Measurements from ENCODE around the gene PPP4C.
"Not testable (repeated sequence)": the region's sequence is repeated elsewhere in the genome, so short reads cannot be mapped to it uniquely, and the experiment has no call there.

The PPP4C gene

GRCh38 chr16:30095166-30096078 lies 19.6 kb downstream of the PPP4C start:
- no peak for DNase-seq (ENCODE audit: extremely low read depth in 1 of 2, low read depth in 1 of 2)

DNA sequence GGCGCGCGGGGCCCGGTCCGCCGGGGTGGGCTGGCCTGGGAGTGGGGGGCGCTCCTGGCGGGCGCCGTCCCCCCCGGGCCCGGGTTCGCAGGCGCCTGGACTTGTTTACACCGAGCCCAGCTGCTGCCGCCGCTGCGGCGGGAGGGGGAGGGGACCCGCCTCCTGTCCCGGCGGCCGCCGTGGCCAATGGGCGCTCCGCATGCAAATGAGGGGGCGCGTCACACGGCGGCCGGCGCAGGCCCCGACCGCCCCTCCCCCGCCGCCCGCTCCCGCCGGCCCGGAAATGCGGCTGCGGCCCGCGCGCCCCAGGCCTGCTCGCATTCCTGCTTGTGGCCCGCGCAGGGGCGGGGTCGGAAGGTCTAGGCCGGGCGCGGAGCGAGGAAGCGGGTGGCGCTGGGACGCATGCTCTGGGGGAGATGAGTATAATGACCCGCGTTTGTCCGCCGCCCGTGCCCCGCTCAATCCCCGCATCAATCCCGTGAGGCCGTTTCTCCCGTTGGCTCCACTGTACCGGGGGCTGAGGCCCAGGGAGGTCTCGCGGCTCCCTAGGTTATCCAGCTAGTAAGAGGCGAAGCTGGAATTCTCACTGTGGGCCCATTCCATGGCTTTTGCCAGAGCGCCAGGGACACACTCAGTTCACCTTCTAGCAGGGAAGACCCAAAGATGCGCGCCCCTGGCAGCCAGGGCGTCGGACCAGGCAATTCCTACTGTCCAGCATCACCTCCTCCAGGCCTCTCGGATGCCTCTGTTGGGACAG lies 20.5 kb downstream of the PPP4C start, which contains the start of gene YPEL3:
TSS of gene YPEL3 (minus strand) at position 109 of the 757 bp plus-strand sequence. CDS start 731 bp downstream, outside the sequence.
- peak; percentile 54 to 79 for DNase-seq (ENCODE audit: extremely low read depth in 1 of 2, low read depth in 1 of 2)

DNA sequence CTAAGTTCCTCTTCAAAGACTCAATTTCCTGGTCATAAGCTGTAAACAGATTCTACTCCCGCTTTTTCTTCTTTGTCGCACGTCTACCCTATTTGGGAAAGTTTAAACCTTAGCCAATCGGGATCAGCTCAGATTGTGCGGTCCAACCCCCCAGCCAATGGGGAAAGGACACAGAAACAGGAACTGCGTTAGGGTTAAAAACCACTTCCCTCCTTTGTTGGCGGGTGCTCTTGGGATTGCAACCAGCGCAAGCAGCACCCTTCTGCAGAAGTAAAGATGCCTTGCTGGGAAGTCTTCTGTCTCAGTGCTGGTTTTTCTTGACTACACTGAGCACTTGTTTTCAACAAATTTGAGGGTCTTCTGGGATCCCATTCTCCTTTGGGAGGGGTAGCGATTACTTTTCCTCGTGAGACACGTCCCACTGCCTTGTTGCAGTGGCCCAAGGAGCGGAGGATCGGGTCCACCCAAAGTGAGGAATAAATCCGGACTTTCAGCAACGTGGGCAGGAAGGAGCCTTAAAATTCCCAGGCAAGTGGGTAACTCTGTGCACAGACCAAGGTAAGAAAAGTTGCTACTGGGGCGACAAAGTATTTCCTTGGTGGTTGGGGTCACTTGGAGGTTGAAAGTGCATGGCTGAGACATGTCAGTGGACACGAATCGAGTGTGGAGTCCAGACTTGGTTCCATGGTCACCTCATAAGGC lies 21.2 kb downstream of the PPP4C start:
- DNase-seq (ENCODE audit: extremely low read depth in 1 of 2, low read depth in 1 of 2): no peak

- DNase-seq (ENCODE audit: extremely low read depth in 1 of 2, low read depth in 1 of 2): no peak
Observed at GRCh38 chr16:30104090-30104489, 28.3 kb downstream of the PPP4C start.

GRCh38 chr16:30104492-30104891 lies 28.7 kb downstream of the PPP4C start:
- no peak for DNase-seq (ENCODE audit: extremely low read depth in 1 of 2, low read depth in 1 of 2)

GRCh38 chr16:30108059-30108850 lies 32.5 kb downstream of the PPP4C start:
- DNase-seq (ENCODE audit: extremely low read depth in 1 of 2, low read depth in 1 of 2): no peak

DNA sequence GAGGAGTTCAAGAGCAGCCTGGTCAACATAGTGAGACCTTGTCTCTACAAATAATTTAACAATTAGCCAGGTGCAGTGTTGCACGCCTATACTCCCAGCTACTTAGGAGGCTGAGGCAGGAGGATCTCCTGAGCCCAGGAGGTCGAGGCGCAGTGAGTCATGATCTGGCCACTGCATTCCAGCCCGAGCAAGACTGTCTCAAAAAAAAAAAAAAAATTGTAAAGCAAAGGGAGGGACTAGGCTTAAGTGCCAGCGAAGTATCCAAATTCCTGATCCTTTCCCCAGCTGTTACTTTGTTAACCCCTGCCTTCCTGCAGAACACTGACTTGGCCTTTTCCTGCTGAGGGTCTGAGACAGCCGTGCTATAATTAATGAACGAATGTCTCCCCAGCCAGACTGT lies 34.9 kb downstream of the PPP4C start:
- DNase-seq (ENCODE audit: extremely low read depth in 1 of 2, low read depth in 1 of 2): no peak

GRCh38 chr16:30112197-30113030 lies 36.6 kb downstream of the PPP4C start:
- peak in 1 of 2 donors; percentile 35 for DNase-seq (ENCODE audit: extremely low read depth in 1 of 2, low read depth in 1 of 2)

DNA sequence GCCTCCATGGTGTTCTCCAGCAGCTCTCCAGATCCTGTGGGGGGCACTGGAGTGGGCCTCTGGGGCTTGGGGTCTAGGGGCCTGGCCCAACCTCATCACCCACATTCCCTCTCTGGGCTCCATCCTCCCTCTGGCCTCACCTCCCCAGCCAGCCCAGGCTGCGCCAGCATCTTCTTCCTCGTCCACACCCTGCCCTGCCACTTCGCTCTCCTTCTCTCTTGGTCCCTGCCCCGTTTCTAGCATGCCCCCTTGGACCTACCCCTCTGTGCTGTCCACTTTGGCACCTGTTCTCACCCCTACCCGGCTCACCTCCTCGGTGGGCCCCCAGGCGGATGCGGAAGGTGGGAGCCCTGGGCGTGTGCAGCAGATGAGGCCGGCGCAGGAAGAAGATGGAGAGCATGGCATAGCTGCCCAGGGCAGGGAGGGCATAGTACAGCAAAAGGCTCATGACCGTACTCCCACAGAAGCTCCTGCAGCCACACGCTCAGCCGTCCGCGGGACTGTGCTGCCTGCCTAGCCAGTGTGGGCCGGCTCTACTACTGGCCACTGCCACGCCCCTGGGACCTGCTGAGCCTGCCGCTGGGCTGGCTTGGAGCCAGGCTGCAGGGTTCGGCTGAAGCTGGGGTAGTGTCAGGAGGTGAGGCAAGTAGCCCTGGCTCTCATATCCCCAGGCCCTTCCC lies 37.4 kb downstream of the PPP4C start, which contains the start of gene GDPD3:
TSS of gene GDPD3 (minus strand) at position 507 of the 680 bp plus-strand sequence. CDS start at position 448, 59 bp downstream.
- DNase-seq (ENCODE audit: extremely low read depth in 1 of 2, low read depth in 1 of 2): no peak

DNA sequence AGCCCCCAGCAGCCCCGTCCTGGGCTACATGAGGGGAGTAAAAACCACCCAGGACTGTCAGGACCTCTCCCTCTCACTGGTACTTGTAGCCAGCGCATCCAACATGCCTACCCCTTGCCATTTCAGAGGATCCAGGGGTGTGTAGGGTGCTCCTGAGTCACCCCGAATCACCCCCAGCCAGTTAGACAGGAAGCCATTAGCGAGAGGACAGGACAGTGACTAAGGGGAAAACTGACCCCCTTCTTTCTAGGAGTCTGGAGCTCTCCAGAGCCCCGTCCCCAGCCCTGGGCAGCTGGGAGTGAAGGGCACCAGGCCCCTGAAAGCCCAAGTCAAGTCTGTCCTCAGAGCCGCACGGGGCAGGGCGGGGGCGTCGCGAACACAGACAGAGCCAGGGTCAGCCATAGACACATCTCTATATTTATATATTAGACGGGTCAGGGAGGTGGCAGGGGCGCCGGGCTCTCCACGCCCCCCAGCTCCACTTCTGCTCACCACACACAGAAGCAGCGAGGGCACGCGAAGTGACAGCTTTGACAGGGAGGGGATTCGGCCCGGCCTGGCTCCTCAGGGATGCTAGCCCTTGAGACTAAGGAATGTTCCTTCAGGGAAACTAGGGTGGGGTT lies 38.0 kb downstream of the PPP4C start:
- DNase-seq (ENCODE audit: extremely low read depth in 1 of 2, low read depth in 1 of 2): no peak

DNA sequence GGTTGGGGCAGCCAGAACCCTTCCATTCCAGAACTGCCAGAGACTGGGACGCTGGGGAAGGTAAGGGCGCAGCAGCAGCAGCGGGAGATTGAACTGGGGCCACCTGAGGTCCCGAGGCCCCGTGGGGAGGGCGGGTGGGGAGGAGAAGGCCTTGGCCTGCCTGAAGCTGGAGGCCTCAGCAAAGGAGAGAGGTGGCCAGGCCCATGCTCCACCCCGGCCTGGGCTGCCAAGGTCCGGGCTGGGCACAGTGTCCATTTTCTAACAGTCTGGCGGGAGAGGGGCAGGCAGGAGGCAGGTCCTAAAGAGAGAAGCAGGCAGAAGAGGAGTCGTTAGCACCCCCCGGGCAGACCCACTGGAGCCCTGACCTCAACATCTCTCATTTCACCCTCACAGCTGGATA lies 38.6 kb downstream of the PPP4C start:
- DNase-seq (ENCODE audit: extremely low read depth in 1 of 2, low read depth in 1 of 2): no peak

GRCh38 chr16:30114833-30115232 lies 39.0 kb downstream of the PPP4C start:
- DNase-seq (ENCODE audit: extremely low read depth in 1 of 2, low read depth in 1 of 2): not testable (repeated sequence)

- DNase-seq (ENCODE audit: extremely low read depth in 1 of 2, low read depth in 1 of 2): no peak
Observed at GRCh38 chr16:30115238-30115637, 39.4 kb downstream of the PPP4C start.

DNA sequence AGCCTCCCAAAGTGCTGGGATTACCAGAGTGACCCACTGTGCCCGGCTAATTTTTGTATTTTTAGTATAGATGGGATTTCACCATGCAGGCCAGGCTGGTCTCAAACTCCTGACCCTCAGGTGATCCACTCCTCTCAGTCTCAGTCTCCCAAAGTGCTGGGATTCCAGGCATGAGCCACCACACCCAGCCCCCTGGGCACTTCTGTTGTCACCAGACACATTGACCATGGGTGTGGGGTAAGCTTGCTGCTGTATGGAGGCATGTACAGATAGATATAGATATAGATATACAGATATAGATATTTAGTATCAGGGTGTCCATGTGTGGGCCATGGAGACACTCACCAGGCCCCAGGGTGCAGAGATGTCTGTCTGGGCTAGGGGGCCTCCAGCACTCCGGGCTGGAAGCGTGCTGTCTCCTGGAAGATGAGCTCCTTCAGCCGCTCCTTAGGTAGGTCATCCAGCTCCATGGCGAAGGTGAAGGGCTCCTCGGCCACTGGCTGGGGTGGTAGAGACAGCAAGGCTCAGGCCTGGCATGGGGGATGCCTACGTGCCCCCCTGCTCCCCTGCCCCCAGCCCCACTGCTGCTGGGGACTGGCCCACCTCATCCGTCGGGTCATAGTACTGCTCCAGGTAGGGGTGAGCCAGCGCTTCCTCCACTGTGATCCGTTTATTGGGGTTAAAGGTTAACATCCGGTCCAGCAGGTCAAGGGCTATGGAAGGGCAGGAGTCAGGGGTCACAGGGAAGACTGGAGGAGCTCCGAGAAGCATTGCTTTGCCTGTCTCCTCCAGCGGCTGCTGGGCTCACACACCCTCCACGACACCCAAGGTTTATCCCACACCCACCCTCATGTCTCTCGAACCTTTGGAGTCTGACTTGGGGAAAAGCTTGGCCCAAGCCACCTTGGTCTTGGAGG lies 40.8 kb downstream of the PPP4C start:
- no peak for DNase-seq (ENCODE audit: extremely low read depth in 1 of 2, low read depth in 1 of 2)

DNA sequence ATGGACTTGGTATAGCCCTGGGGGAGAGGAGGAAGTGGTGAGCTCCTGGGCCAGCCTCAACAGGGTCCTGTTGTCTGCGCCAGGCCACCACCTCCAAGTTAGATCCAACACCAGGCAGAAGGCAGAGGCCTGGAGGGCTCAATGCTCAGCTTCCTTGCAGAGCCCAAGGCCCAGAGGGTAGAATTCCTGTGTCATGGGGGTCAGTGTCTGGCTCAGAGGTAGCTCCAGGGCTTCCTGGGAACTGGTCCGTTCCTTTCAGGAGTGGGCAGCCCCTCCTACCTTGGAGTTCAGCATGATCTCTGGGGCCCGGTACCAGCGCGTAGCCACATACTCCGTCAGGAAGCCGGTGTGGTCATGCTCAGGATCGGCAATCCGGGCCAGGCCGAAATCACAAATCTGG lies 42.0 kb downstream of the PPP4C start:
- DNase-seq (ENCODE audit: extremely low read depth in 1 of 2, low read depth in 1 of 2): no peak

DNA sequence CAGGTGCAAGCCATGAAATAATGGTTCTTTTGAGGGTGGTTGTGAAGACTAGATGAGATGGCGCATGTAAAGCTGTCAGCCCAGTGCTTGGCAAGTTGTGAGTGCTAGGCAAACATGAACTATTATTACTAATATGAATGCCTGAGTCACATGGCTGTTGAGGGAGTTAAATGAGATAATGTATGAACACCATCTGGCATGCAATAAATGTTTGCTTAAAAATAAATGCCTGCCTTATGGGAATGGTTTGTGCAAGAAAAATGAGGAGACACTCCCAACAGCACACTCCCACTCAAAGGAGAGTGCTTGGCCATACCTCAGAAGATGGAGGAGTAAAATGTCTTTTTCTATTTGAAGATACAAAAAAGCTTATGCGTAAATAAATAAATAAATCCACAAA lies 43.6 kb downstream of the PPP4C start:
- no peak for DNase-seq (ENCODE audit: extremely low read depth in 1 of 2, low read depth in 1 of 2)

DNA sequence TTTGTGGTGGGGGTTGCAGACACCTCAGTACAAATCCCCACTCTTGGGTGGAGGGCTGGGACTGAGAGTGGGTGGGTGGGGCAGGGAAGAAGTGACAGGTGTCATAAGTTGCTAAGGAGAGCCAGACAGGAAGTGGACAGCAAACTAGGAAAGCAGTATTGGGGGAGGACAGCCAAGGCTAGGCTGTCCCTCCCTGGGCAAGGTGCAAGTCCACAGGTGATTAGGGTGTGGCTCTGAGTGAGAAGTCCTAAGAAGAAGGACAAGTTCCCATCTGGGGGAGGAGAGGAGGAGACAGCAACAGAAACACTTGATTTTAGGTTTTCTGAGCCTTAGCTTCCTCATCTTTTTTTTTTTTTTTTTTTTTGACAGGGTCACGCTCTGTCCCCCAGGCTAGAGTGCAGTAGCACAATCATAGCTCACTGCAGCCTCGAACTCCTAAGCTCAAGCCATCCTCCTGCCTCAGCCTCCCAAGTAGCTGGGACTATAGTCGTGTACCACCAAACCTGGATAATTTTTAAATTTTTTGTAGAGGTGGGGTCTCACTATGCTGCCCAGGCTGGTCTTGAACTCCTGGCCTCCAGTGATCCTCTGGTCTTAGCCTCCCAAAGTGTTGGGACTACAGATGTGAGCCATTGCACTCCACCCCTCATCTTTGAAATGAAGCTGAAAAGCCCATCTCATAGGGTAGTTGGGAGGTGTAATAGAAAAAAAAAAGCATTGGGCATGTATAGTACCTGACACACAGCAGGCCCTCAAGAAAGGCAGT lies 44.7 kb downstream of the PPP4C start:
- DNase-seq (ENCODE audit: extremely low read depth in 1 of 2, low read depth in 1 of 2): no peak
